ENCODE results near the gene PHACTR3.

The PHACTR3 gene

GRCh38 chr20:59623583-59623982, 19.2 kb downstream of the PHACTR3 start:
- no peak for DNase-seq

DNA sequence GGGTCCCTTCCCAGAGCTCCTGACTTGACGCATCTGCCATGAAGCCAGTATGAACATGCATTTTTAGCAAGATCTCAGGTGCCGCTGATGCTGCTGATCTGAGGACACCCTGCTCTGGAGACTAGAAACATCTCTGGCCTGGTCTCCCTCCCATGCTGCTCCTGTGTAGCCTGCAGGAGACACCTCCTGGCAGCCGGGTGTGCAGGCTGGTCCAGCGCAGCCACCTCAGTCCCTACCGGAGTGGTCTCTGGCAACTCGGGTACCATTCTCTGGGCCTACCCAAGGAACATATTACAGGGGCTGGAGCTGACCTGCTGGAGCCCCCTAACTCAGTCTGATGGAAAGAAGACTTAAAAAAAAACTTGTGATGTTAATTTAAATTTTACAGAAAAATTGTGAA, 20.1 kb downstream of the PHACTR3 start:
- no peak for DNase-seq

GRCh38 chr20:59625214-59625922, 21.0 kb downstream of the PHACTR3 start:
- DNase-seq = no peak

- DNase-seq = no peak
Observed at GRCh38 chr20:59627298-59627697, 23.0 kb downstream of the PHACTR3 start.

DNA sequence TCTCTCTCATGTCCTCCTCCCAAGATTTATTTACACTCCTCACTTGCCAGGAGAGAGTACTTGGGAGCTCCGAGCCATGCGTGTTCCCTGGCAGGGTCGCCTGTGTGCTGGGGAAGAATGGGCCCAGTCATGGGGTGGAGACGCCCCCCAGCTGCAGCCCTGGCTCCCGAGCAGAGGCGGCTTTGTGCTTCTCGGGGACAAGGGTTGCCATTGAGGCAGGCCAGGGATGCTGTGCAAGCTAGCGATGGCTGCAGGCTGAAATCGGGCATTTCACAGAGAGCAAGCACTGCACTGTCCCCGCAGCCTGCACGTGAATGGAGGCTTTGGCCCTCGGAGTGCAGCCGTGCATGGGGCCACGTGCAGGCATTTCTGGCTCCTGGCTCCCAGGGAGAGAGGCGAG, 23.8 kb downstream of the PHACTR3 start:
- no peak for DNase-seq

DNA sequence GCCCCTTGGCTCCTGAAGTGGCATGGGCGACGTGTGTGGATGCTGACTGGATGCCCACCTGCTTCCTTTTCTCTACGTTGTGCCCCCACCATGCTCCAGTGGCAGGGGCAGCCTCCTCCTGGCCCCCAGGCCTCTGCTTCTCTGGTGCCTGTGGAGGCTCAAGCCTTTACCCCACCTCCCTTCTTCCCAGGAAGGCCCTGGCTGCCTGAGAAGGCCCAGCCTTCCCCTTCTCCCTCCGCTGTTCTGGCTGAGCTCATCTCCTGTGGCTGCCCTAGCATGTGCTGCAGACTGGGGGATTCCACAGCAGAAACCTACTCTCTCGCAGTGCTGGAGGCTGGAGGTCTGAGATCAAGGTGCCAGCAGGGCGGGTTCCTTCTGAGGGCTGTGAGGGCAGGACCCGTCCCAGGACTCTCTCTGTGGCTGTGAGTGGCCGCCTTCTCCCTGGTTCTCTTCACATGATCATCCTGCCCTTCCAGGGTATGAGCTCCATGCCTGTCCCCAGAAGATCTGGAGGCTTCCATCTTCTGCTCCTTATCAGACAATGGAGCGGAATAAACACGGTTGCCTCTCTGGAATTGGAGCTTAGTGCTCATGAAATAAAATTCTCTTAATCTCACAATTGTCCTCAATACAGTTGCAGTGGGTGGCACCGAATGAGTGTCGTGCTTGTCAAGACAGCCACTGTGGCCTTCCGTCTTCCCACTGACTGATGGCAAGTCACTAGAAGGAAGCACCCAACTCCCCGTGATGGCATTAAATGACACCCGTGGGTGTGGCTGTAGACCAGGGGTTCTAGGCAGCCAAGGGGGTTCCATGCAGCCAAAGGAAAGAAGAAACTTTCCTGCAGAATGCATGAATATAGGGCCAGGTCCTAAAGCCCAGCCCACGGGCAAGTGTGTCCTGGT, 25.1 kb downstream of the PHACTR3 start:
- no peak for DNase-seq

DNA sequence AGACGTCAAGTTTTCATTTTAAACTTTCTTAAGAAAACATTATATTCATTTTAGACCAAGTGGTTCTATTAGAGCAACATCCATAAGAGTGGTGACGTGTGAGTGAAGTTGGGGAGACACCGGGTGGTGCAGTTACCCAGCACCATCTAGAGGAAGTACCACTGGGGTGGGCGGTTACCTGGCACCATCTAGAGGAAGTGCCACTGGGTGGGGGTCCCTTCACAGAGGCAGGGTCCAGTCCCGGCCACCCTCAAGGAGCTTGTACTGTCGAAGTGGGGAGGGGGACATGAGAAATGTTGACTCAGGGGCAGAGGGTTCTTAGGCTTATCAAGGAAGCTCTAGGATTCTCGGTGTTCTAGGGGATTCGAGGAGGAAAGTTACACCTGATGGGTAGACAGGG, 26.2 kb downstream of the PHACTR3 start:
- no peak for DNase-seq

- DNase-seq = no peak
Observed at GRCh38 chr20:59631751-59632540, 27.6 kb downstream of the PHACTR3 start.

DNA sequence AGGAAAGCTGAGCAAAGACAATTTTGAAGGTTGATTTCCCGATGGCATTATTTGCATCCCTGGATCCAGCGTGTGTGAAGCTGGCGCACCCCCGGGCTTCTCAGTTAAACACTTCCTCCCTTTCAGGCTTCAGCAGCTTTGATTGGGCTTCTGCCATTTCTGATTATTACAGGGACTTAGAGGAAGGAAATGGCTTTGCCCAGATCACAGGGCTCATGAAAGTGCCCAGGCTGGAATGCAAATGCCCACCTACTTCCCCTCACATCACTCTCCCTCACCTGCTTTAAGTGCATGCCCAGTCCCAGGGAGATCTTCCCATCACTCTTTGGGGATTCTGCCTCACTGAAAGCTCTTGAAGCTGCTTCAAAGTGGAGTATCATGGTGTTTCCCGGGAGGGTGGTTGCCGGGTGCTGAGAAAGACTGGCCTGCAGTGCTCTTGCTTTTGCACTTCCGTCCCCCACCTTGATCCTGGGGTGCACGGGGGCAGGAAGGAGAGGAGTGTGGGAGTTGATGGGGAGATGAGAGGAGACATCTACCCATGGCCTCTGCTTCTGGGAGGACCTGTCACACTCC, 28.3 kb downstream of the PHACTR3 start:
- DNase-seq = no peak

- DNase-seq = no peak
Observed at GRCh38 chr20:59633656-59634251, 29.4 kb downstream of the PHACTR3 start.

DNA sequence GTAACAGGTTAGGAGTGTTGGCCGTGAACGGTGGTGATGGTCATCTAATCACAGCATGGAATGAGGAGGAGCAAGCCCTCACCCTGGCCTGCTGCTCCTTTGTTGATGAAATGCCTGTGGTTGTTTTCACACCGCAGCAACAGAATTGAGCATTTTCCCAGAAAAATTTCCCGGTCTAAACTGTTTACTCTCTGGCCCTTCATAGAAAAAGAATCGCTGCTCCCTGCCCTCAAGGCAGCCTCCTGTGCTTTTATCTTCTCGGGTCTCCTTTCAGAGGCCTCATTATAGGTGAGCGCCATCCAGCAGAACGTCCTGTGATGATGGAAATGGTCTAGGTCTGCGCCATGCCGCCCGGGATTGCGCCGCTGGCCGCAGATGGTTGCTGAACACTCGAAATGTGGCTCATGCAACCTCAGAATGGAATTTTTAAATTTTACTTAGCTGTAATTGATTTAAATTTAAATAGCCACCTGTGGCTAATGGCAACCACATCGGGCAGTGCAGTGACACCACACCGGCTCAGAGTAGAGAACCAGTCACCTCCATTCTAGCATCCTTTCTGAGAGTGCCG, 30.2 kb downstream of the PHACTR3 start:
- DNase-seq = no peak

- DNase-seq = no peak
Observed at GRCh38 chr20:59636766-59637370, 32.5 kb downstream of the PHACTR3 start.

- DNase-seq = no peak
Observed at GRCh38 chr20:59640267-59640666, 35.9 kb downstream of the PHACTR3 start.

GRCh38 chr20:59643615-59644061, 39.3 kb downstream of the PHACTR3 start:
- no peak for DNase-seq

- no peak for DNase-seq
Observed at GRCh38 chr20:59644371-59644939, 40.1 kb downstream of the PHACTR3 start.

DNA sequence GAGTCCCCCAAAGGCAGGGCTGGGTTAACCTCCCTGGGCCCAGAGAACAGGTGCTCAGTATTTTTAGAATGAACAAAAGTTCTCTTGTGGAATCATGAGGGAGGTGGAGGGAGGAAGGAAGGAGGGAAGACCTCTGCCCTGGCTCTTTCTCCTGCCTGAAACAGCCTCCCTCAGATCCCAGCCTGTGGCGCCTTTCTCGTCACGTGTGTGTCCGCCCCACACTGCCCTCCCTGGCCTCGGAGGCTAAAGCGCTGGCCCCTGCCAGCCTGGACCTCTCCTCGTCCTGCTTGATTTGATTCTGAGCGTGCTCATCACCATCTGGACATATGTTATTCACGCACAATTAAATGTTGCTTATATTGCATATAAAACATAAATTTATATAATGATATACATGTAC, 40.9 kb downstream of the PHACTR3 start:
- DNase-seq = no peak

GRCh38 chr20:59645761-59646171, 41.4 kb downstream of the PHACTR3 start:
- no peak for DNase-seq

DNA sequence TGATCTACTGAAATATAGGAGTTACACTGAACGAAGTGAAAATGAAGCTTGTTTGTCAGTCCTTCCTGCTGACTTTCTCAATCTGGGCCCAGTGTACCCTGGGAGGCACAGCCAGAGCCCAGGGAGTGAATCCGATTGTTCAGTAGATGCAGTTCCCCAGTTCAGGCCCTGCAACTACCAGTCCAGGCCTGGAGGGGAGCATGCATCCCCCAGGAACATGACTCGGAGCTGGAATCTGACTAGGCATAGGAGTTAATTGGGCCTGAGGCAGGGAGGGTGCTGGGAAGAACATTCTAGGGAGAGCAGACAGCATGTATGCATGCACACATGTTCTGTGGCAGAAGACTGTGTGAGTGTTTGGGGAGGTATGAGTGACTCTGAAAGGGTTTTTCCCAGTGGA, 42.1 kb downstream of the PHACTR3 start:
- no peak for DNase-seq

DNA sequence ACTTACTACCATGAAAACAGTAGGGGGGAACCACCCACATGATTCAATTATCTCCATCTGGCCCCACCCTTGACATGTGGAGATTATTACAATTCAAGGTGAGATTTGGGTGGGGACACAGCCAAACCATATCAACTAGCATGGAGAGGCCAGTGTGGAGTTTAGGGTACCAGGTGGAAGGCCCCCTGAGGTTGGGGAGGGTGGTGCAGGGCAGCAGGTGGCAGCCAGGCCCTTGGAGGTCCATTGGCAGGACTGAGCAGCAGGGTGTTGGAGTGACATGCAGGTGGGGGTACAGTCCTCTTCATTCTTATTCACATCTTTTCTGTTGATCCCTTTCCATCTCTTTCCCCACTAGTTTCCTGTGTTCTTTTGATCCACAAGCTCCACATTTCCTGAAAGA, 42.9 kb downstream of the PHACTR3 start:
- DNase-seq = no peak

- DNase-seq = no peak
Observed at GRCh38 chr20:59648466-59649070, 44.2 kb downstream of the PHACTR3 start.

GRCh38 chr20:59650418-59650817, 46.1 kb downstream of the PHACTR3 start:
- DNase-seq = no peak

All from bone marrow (tissue), 2 donors.